Sigmoid colon (tissue), 4 donors: ENCODE measurements around the gene CYP4F11.
"Not testable (repeated sequence)": the region's sequence is repeated elsewhere in the genome, so short reads cannot be mapped to it uniquely, and the experiment has no call there.

Experiments
- POLR2A ChIP-seq, 2 donors: fragments of 450-650 bp; IDR thresholded peaks; one replicate each; pipeline ENCODE4 v1.6.1; 2016; ENCODE audit warnings: antibody characterized with exemption in 2 of 2, mild to moderate bottlenecking in 2 of 2, moderate library complexity in 2 of 2
- POLR2AphosphoS5 ChIP-seq, 4 donors: sonication (generic); formaldehyde crosslinking; IDR thresholded peaks; one replicate each; pipeline ENCODE4 v1.6.1; 2017; ENCODE audit warnings: antibody characterized with exemption in 4 of 4
- TF ChIP-seq, protein P1 (sequence below), 4 experiments: fragments of 450-650 bp in 3 of 4; fragments of 200-600 bp in 1 of 4; IDR thresholded peaks; one replicate each; pipeline ENCODE4 v1.5.1; 2016 to 2019; ENCODE audit warnings: antibody characterized with exemption in 4 of 4, mild to moderate bottlenecking in 3 of 4, moderate library complexity in 2 of 4

DNA sequence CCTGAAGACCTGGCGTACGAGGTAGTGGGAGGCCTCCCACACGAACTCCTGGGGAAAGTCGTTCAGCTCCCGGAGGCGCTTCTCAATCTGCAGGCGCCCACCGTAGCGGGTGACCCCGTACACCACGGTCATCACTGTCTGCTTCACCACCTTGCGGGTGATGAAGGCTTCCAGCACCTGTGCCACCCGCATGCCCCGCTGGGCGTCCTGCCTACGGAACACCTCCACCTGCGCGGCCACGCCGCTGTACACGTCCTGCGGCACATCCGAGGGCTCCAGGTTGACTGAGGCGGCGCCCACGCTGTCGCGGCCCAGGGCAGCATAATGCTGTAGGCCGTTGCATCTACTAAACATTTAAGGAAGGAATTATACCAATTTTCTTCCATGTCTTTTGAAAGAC lies 31.4 kb downstream of the CYP4F11 start:
- TF ChIP-seq POLR2A, POLR2AphosphoS5 (IDR thresholded peaks at IDR 0.05): not testable (repeated sequence)
- TF ChIP-seq, protein P1, sequence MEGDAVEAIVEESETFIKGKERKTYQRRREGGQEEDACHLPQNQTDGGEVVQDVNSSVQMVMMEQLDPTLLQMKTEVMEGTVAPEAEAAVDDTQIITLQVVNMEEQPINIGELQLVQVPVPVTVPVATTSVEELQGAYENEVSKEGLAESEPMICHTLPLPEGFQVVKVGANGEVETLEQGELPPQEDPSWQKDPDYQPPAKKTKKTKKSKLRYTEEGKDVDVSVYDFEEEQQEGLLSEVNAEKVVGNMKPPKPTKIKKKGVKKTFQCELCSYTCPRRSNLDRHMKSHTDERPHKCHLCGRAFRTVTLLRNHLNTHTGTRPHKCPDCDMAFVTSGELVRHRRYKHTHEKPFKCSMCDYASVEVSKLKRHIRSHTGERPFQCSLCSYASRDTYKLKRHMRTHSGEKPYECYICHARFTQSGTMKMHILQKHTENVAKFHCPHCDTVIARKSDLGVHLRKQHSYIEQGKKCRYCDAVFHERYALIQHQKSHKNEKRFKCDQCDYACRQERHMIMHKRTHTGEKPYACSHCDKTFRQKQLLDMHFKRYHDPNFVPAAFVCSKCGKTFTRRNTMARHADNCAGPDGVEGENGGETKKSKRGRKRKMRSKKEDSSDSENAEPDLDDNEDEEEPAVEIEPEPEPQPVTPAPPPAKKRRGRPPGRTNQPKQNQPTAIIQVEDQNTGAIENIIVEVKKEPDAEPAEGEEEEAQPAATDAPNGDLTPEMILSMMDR (IDR thresholded peaks at IDR 0.05), result not testable (repeated sequence)
